Progenitor cell of endocrine pancreas (in vitro differentiated cells): ENCODE measurements around the gene BBS7. TPM values are rescaled to one million over a fixed set of nuclear protein-coding genes. Genes with fewer than 3 reads are reported as not detected.

Experiments
- DNase-seq: peaks from one replicate; pipeline ENCODE4 v3.0.0; 2021; ENCODE audit warnings: low spot score; ENCODE audit not compliant: unreplicated experiment
- H3K27ac Mint-ChIP-seq: 2 replicates; pipeline ENCODE4 v1.8.0; 2021; ENCODE audit warnings: mild to moderate bottlenecking, moderate library complexity, mixed read lengths
- H3K27me3 Mint-ChIP-seq: 2 replicates; pipeline ENCODE4 v1.8.0; 2021; ENCODE audit warnings: mixed read lengths
- H3K36me3 Mint-ChIP-seq: 2 replicates; pipeline ENCODE4 v1.8.0; 2022; ENCODE audit warnings: mixed read lengths; ENCODE audit not compliant: insufficient read depth
- H3K4me1 Mint-ChIP-seq: 2 replicates; pipeline ENCODE4 v1.8.0; 2021; ENCODE audit warnings: low read depth, mixed read lengths
- H3K4me3 Mint-ChIP-seq: 2 replicates; pipeline ENCODE4 v1.8.0; 2021; ENCODE audit warnings: low read depth, mild to moderate bottlenecking, moderate library complexity, mixed read lengths
- H3K9me3 Mint-ChIP-seq: 2 replicates; pipeline ENCODE4 v1.8.0; 2021; ENCODE audit warnings: low read depth, mixed read lengths
- CTCF ChIP-seq: fragments of 200-600 bp; sonication (generic); IDR thresholded peaks from one replicate; pipeline ENCODE4 v1.5.0; 2021; ENCODE audit warnings: antibody characterized with exemption, mild to moderate bottlenecking; ENCODE audit not compliant: unreplicated experiment
- total RNA-seq: library from RNA; stranded (reverse); gene quantifications from 2 replicates; pipeline ENCODE4 v1.2.1, GENCODE V29; 2021

Gene BBS7
- total RNA-seq, 1 donor from 2014 or later = 28.3 TPM

- H3K4me1 Mint-ChIP-seq = no peaks in the 10 kb centered on the region
- no peak for TF ChIP-seq CTCF
- DNase-seq = no peak
- H3K27ac Mint-ChIP-seq = no peak overlapping the region
- peaks cover 2% of the 10 kb centered on the region for H3K27me3 Mint-ChIP-seq
- H3K36me3 Mint-ChIP-seq = no peaks in the 10 kb centered on the region
- no peak overlapping the region for H3K4me3 Mint-ChIP-seq
- H3K9me3 Mint-ChIP-seq = no peaks in the 10 kb centered on the region
Observed at GRCh38 chr4:121877041-121877773, 6.9 kb upstream of the BBS7 start.

GRCh38 chr4:121876070-121876469 lies 5.8 kb upstream of the BBS7 start:
- no peak for DNase-seq
- no peaks in the 10 kb centered on the region for H3K36me3 Mint-ChIP-seq
- peaks cover 2% of the 10 kb centered on the region for H3K27me3 Mint-ChIP-seq
- no peak overlapping the region for H3K4me3 Mint-ChIP-seq
- no peak for TF ChIP-seq CTCF
- H3K9me3 Mint-ChIP-seq = no peaks in the 10 kb centered on the region
- H3K27ac Mint-ChIP-seq = no peak overlapping the region
- no peaks in the 10 kb centered on the region for H3K4me1 Mint-ChIP-seq

GRCh38 chr4:121875652-121876051 lies 5.4 kb upstream of the BBS7 start:
- Mint-ChIP-seq H3K9me3 (no peaks in the 10 kb centered on the region), H3K4me3 (no peak overlapping the region), H3K4me1 (no peaks in the 10 kb centered on the region), H3K36me3 (no peaks in the 10 kb centered on the region), H3K27ac (no peak overlapping the region), H3K27me3 (peaks cover 2% of the 10 kb centered on the region)
- DNase-seq = no peak
- TF ChIP-seq CTCF = no peak

GRCh38 chr4:121873604-121874003 lies 3.3 kb upstream of the BBS7 start:
- no peak for TF ChIP-seq CTCF
- H3K4me1 Mint-ChIP-seq = peaks cover 3% of the 10 kb centered on the region
- no peak overlapping the region for H3K27ac Mint-ChIP-seq
- H3K27me3 Mint-ChIP-seq = peaks cover 2% of the 10 kb centered on the region
- H3K4me3 Mint-ChIP-seq = no peak overlapping the region
- H3K36me3 Mint-ChIP-seq = no peaks in the 10 kb centered on the region
- H3K9me3 Mint-ChIP-seq = no peaks in the 10 kb centered on the region
- no peak for DNase-seq

- H3K27me3 Mint-ChIP-seq = no peaks in the 10 kb centered on the region
- TF ChIP-seq CTCF = no peak
- no peak overlapping the region for H3K4me3 Mint-ChIP-seq
- no peak for DNase-seq
- peaks cover 19% of the 10 kb centered on the region for H3K36me3 Mint-ChIP-seq
- no peak overlapping the region for H3K27ac Mint-ChIP-seq
- H3K9me3 Mint-ChIP-seq = peaks cover 15% of the 10 kb centered on the region
- H3K4me1 Mint-ChIP-seq = peaks cover under 1% of the 10 kb centered on the region
Observed at GRCh38 chr4:121863799-121864198, 6.5 kb downstream of the BBS7 start.
